DND-41 (cell line): ENCODE results near the gene TMEM151B.

Experiments
- ATAC-seq: fragments of 200-7000 bp; cut with Tn5 transposase; 3 replicates; pipeline ENCODE4 v1.9.1; 2021; ENCODE audit warnings: low read depth; ENCODE audit not compliant: insufficient read depth
- DNase-seq: peaks from one replicate; pipeline ENCODE4 v3.0.0-alpha.2; 2020
- H2AFZ ChIP-seq: 2 replicates; pipeline ENCODE4 v1.6.0; 2012; ENCODE audit warnings: low read depth, low read length
- H3K27ac ChIP-seq: 2 replicates; pipeline ENCODE4 v1.5.1; 2012; ENCODE audit warnings: low read length, inconsistent platforms
- H3K27me3 ChIP-seq: fragments of 200-600 bp; sonication (generic); 2 replicates; pipeline ENCODE4 v1.6.0; 2012; ENCODE audit warnings: low read length, mild to moderate bottlenecking, inconsistent platforms; ENCODE audit not compliant: insufficient read depth, poor library complexity
- H3K36me3 ChIP-seq: 2 replicates; pipeline ENCODE4 v1.5.1; 2012; ENCODE audit warnings: low read length, inconsistent platforms; ENCODE audit not compliant: insufficient read depth
- H3K4me1 ChIP-seq: 2 replicates; pipeline ENCODE4 v1.5.1; 2012; ENCODE audit warnings: mild to moderate bottlenecking, low read length; ENCODE audit not compliant: insufficient read depth
- H3K4me2 ChIP-seq: 2 replicates; pipeline ENCODE4 v1.6.0; 2012; ENCODE audit warnings: mild to moderate bottlenecking, moderate library complexity, low read length, inconsistent platforms; ENCODE audit not compliant: insufficient read depth
- H3K4me3 ChIP-seq, 2 experiments: fragments of 200-600 bp in 1 of 2; shearing (Covaris generic) in 1 of 2; 2 replicates each; pipeline ENCODE4 v1.5.1; 2012 to 2016; ENCODE audit warnings: inconsistent platforms in 2 of 2, low read length in 2 of 2, mild to moderate bottlenecking in 2 of 2, low read depth in 1 of 2, moderate library complexity in 1 of 2
- H3K79me2 ChIP-seq: 2 replicates; pipeline ENCODE4 v1.6.0; 2012; ENCODE audit warnings: low read length, inconsistent platforms; ENCODE audit not compliant: insufficient read depth
- H3K9ac ChIP-seq: 2 replicates; pipeline ENCODE4 v1.6.0; 2012; ENCODE audit warnings: low read depth, mild to moderate bottlenecking, inconsistent platforms, low read length, moderate library complexity
- H3K9me3 ChIP-seq: 2 replicates; pipeline ENCODE4 v1.5.1; 2012; ENCODE audit warnings: low read length, moderate library complexity, mild to moderate bottlenecking, inconsistent platforms; ENCODE audit not compliant: insufficient read depth, severe bottlenecking
- H4K20me1 ChIP-seq: 2 replicates; pipeline ENCODE4 v1.6.0; 2012; ENCODE audit warnings: low read length; ENCODE audit not compliant: insufficient read depth
- EZH2 ChIP-seq: IDR thresholded peaks from 3 replicates; pipeline ENCODE4 v1.6.1; 2012; ENCODE audit warnings: borderline replicate concordance, low read depth, mild to moderate bottlenecking, moderate library complexity, low read length, inconsistent platforms; ENCODE audit not compliant: severe bottlenecking
- TF ChIP-seq, protein P1 (sequence below): IDR thresholded peaks from 2 replicates; pipeline ENCODE4 v1.5.1; 2012; ENCODE audit warnings: borderline replicate concordance, low read length, moderate library complexity, mild to moderate bottlenecking; ENCODE audit not compliant: poor library complexity, severe bottlenecking; ENCODE audit errors: extremely low read depth

The TMEM151B gene

DNA sequence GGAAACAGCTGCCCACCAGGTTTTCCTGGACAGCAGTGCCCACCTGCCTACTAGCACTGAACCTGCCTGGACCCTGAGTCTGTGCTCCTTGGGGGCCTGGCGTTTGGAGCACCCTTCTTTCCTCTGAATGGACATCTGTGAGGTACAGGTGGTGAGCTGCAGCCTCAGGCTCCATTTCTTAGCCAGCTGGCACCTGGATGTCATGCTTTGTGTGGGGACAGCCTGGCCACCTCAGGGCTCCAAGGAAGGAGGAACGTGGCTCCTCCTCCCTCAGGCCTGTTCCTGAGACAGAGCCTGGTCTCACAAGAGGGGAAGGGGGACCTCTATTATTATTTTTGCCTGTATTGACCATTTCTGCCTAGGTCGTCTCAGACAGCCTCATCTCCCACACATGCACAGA, 8.1 kb downstream of the TMEM151B start:
- Histone ChIP-seq H3K79me2 (no peaks in the 10 kb centered on the region), H3K27ac (no peak overlapping the region), H3K9me3 (no peaks in the 10 kb centered on the region), H3K9ac (no peak overlapping the region), H3K36me3 (no peaks in the 10 kb centered on the region), H3K4me3 (no peak overlapping the region), H3K4me2 (no peak overlapping the region), H3K27me3 (peaks cover 6% of the 10 kb centered on the region), H3K4me1 (no peaks in the 10 kb centered on the region), H2AFZ (no peak overlapping the region), H4K20me1 (0 out of 2 replicates have a peak, but pooled peaks cover 13% of the 10 kb centered on the region)
- ATAC-seq (no peak), DNase-seq (no peak)
- TF ChIP-seq, protein P1, sequence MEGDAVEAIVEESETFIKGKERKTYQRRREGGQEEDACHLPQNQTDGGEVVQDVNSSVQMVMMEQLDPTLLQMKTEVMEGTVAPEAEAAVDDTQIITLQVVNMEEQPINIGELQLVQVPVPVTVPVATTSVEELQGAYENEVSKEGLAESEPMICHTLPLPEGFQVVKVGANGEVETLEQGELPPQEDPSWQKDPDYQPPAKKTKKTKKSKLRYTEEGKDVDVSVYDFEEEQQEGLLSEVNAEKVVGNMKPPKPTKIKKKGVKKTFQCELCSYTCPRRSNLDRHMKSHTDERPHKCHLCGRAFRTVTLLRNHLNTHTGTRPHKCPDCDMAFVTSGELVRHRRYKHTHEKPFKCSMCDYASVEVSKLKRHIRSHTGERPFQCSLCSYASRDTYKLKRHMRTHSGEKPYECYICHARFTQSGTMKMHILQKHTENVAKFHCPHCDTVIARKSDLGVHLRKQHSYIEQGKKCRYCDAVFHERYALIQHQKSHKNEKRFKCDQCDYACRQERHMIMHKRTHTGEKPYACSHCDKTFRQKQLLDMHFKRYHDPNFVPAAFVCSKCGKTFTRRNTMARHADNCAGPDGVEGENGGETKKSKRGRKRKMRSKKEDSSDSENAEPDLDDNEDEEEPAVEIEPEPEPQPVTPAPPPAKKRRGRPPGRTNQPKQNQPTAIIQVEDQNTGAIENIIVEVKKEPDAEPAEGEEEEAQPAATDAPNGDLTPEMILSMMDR = no peak

DNA sequence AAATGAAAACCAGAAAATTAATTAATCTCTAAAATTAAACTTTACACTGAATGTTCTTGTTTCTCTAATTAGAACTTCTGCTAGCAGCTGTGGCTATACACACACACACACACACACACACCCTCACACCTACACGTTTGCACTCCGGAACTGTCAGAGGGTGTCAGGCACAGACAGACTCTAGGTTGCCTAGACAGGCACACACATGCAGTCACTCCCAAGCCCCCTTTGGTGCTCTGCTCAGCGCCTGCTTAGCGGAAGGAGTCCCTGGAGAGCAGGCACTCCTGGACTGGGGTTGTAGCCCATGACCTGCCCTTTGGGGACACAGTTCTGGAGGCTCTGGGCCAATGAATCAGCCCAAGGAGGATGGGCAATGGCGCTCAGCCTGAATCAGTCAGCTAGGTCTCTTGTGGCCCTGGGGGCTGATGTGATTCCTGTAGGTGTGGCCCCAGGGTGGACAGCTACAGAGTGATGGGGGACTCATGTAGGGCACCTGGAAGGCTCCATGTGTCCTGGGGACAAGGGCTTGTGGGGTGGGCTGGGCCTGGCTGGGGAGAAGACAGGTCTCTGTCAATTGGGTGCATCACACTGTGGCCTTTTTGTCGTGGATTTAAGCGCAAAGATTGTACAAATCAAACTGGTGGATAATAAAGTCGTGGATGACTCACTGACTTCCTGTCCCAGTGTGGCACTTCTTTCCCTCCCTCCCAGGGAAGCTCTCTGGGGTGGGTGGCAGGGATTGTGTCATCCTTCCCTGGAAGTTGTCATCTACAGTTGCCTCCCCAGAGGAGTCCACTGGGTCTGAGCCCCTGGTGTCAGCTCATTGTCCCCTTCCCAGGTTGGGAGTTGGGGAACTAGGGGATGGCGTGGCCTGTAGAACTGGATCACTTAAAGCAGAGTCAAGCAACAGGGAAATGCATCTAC, 8.8 kb downstream of the TMEM151B start:
- H4K20me1 ChIP-seq = 0 out of 2 replicates have a peak, but pooled peaks cover 13% of the 10 kb centered on the region
- no peaks in the 10 kb centered on the region for H3K36me3 ChIP-seq
- peaks cover 6% of the 10 kb centered on the region for H3K27me3 ChIP-seq
- no peaks in the 10 kb centered on the region for H3K4me1 ChIP-seq
- no peak overlapping the region for H3K4me2 ChIP-seq
- no peak overlapping the region for H3K27ac ChIP-seq
- no peak overlapping the region for H3K4me3 ChIP-seq
- no peak overlapping the region for H3K9ac ChIP-seq
- no peak overlapping the region for H2AFZ ChIP-seq
- DNase-seq (no peak), ATAC-seq (0 out of 3 replicates have a peak, but pooled peaks have one; percentile 29)
- no peak for TF ChIP-seq EZH2
- TF ChIP-seq, protein P1 = no peak
- no peaks in the 10 kb centered on the region for H3K9me3 ChIP-seq
- H3K79me2 ChIP-seq = no peaks in the 10 kb centered on the region

DNA sequence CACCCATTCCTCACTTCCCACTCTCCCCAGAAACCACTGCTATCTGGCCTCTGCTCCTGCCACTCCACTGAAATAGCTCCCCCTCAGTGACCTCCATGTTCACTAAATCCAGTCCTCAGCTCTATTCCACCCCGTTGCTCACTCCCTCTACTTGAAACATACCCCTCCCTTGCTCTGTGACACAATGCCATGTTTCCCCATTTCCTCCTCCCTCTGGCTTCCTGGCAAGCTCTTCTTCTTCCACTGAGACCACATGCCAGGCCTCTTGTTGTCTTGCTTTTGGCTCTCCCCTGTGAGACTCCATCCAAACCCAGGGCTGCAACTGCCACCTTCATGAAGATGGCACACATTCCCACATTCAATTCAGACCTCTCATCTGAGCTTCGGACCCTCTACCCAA, 13.9 kb downstream of the TMEM151B start:
- Histone ChIP-seq H3K4me3 (no peak overlapping the region), H3K36me3 (no peaks in the 10 kb centered on the region), H3K9me3 (no peaks in the 10 kb centered on the region), H3K9ac (no peak overlapping the region), H3K27me3 (peaks cover 14% of the 10 kb centered on the region), H3K4me2 (no peak overlapping the region), H3K79me2 (no peaks in the 10 kb centered on the region), H4K20me1 (peaks cover 17% of the 10 kb centered on the region), H3K27ac (no peak overlapping the region), H3K4me1 (no peaks in the 10 kb centered on the region), H2AFZ (no peak overlapping the region)
- TF ChIP-seq EZH2 = no peak
- TF ChIP-seq, protein P1 = no peak
- no peak for DNase-seq
- ATAC-seq = no peak
